Measurements from ENCODE around the gene SEC14L5.

Gene SEC14L5

DNA sequence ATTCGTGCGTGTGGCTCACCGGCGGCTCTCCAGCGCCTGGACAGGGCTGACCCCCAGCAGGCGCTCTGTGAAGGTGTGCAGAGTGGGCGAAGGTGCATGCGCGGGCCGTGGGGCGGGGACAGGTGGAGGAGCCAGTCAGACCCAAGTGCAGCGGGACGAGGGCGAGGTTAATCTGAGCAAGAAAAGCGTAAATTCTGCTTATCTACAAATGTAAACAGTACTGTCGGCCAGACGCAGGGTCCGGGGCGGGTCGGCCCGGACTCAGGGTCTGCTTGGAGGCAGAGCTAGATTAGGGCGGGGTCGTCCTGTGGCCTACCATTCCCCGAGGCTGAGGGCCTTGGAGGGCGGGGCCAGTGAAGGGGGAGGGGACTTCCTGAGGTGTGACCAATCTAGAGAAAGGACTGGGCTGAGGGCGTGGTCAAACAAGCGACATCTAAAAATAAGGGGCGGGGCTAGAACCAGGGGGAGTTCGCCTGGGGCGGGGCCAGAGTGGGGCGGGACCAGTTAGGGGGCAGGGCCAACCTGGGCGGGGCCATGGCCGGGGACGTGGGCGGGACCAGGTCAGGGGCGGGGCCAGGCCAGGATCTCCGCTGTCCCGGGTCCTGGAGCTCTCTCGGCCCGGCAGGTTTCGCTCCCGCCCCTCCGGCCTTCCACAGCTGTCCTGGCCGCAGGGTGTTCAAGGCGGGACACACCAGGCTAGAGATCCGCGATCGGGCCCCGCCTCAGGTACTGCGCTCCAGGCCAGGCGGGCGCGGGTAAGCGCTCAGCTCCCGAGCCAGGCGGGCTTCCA lies at the start of gene SEC14L5:
Gene SEC14L5, plus strand, starts transcription at position 611 of the 790 bp plus-strand sequence. CDS start 994 bp downstream, outside the sequence.
- peak; percentile 97 for DNase-seq (ENCODE audit: low read depth)
- TF ChIP-seq, protein P1, sequence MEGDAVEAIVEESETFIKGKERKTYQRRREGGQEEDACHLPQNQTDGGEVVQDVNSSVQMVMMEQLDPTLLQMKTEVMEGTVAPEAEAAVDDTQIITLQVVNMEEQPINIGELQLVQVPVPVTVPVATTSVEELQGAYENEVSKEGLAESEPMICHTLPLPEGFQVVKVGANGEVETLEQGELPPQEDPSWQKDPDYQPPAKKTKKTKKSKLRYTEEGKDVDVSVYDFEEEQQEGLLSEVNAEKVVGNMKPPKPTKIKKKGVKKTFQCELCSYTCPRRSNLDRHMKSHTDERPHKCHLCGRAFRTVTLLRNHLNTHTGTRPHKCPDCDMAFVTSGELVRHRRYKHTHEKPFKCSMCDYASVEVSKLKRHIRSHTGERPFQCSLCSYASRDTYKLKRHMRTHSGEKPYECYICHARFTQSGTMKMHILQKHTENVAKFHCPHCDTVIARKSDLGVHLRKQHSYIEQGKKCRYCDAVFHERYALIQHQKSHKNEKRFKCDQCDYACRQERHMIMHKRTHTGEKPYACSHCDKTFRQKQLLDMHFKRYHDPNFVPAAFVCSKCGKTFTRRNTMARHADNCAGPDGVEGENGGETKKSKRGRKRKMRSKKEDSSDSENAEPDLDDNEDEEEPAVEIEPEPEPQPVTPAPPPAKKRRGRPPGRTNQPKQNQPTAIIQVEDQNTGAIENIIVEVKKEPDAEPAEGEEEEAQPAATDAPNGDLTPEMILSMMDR (IDR thresholded peaks at IDR 0.05; ENCODE audit: low read depth, low read length, missing control alignments), result no peak
- in situ Hi-C loops (cut with HindIII; ENCODE audit: low sequenced_read_pairs), result no loop called here
- peak within 1 kb of the TSS; percentile 51 for H3K4me3 ChIP-seq (ENCODE audit: low read depth, low read length)

DNA sequence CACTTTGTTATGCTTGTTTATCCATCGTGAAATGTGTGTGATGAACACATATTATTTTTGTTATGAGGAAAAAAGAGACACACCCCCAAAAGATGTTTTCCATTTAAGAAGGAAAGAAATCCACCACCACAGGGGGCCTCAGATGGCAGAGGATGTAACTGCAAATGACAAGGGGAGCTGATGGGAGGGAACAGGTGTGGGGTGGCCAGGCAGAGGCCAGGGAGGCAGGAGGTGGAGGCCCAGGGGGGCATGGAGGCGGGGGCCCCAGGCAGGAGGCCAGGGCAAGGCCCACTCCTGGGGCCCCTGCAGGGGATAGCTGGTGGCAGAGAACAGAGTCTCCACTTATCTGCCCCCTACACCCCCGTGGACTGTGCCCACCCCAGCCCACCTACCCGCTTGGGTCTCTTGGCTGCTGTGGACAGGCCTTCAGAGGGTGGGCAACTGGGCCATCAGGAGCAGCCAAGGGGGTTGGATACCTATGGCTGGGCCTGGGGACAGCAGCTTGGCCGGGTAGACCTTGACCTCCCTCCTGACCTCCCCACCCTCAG lies 49.2 kb upstream of the SEC14L5 start:
- in situ Hi-C loops (cut with HindIII; ENCODE audit: low sequenced_read_pairs), result no loop called here
- H3K4me3 ChIP-seq (ENCODE audit: low read depth, low read length), result no peak overlapping the region
- TF ChIP-seq, protein P1 (IDR thresholded peaks at IDR 0.05; ENCODE audit: low read depth, low read length, missing control alignments), result no peak
- DNase-seq (ENCODE audit: low read depth), result no peak

DNA sequence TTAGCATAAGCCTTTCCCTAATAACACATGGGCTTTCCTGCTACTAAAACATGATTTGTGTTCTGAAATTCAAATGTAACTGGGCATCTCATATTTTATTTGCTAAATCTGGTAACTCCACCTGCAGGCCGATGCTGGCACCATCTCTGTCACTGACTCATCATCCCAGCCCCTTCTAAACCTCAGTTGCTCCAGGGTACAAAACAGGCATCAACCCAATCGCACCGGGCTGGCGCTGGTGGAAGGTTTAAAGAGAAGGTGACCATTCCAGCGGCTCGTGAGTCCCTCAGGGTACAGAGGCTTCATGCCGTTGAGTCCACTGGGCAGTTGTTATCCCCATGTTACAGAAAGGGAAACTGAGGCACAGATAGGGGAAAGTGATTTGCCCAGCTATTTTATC lies 48.3 kb upstream of the SEC14L5 start:
- no peak overlapping the region for H3K4me3 ChIP-seq (ENCODE audit: low read depth, low read length)
- no peak for DNase-seq (ENCODE audit: low read depth)
- TF ChIP-seq, protein P1 (IDR thresholded peaks at IDR 0.05; ENCODE audit: low read depth, low read length, missing control alignments), result no peak
- in situ Hi-C loops (cut with HindIII; ENCODE audit: low sequenced_read_pairs), result loop anchor here (5.0 kb wide), 1 partner anchor 43 kb away; no protein-coding TSS in a partner anchor

DNA sequence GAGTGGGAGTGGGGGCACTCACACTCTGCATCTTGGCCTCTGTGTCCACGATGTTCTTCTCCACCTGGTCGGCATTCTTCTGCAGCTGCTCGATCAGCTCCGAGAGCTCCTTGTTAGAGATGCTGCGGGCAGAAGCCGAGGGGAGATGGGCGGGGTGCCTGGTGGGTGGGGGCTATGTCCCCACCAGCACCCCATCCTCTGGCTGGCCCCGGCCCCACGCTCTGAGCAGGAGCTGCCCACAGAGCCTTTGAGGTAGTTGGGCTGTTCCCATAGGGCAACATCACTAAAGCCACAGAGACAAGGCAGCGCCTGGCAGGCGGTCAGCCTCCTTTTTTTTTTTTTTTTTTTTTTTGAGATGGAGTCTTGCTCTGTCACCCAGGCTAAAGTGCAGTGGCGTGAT lies 47.3 kb upstream of the SEC14L5 start:
- TF ChIP-seq, protein P1 (IDR thresholded peaks at IDR 0.05; ENCODE audit: low read depth, low read length, missing control alignments), result no peak
- in situ Hi-C loops (cut with HindIII; ENCODE audit: low sequenced_read_pairs), result loop anchor here (5.0 kb wide), 1 partner anchor 44 kb away; no protein-coding TSS in a partner anchor
- H3K4me3 ChIP-seq (ENCODE audit: low read depth, low read length), result no peak overlapping the region
- DNase-seq (ENCODE audit: low read depth), result no peak

DNA sequence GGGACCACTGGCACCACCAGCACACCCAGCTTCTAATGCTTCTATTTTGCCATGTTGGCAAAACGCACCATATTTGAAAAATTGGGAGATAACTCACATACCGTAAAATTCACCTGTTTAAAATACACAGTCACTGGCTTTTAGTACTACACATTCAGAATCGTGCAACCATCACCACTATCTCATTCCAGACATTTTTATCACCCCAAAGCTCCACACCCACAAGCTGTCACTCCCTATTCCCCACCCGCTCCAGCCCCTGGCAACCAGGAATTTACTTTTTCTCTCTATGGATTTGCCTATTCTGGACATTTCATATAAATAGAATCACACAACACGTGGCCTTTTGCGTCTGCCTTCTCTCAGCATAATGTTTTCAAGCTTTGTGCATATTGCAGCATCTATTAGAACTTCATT lies 46.2 kb upstream of the SEC14L5 start:
- TF ChIP-seq, protein P1 (IDR thresholded peaks at IDR 0.05; ENCODE audit: low read depth, low read length, missing control alignments), result no peak
- no peak for DNase-seq (ENCODE audit: low read depth)
- in situ Hi-C loops (cut with HindIII; ENCODE audit: low sequenced_read_pairs), result loop anchor here (5.0 kb wide), 1 partner anchor 45 kb away; no protein-coding TSS in a partner anchor
- H3K4me3 ChIP-seq (ENCODE audit: low read depth, low read length), result no peak overlapping the region

DNA sequence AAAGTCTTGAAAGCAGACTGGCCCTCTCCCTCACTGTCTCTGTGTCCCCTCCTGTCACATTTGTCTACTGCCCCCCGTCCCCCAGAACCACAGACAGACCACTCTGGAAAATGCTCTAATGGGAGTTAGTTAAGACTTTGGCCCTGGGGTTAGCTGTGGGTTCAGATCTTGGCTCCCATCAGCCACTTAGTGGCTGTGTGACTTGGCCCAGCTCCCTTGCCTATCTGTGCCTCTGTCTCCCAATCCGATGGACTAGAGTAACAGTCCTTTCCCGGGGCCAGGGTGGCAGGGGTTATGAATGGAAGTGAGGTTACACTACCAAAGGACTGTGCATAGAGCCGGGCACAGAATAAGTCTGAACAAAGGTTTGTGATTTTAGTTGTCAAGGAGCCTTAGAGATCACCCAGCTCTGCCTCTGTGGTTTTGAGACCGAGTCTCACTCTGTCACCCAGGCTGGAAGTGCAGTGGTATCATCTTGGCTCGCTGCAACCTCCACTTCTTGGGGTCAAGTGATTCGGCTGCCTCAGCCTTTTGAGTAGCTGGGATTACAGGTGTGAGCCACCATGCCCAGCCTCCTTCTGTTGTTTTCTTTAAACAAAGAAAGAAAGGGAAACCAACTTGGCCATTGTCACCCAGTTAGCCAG lies 44.9 kb upstream of the SEC14L5 start:
- no peak overlapping the region for H3K4me3 ChIP-seq (ENCODE audit: low read depth, low read length)
- TF ChIP-seq, protein P1 (IDR thresholded peaks at IDR 0.05; ENCODE audit: low read depth, low read length, missing control alignments), result no peak
- no peak for DNase-seq (ENCODE audit: low read depth)
- in situ Hi-C loops (cut with HindIII; ENCODE audit: low sequenced_read_pairs), result loop anchor here (5.0 kb wide), 1 partner anchor 46 kb away; no protein-coding TSS in a partner anchor

All from astrocyte of the cerebellum (primary cell).